Cardiac fibroblast (primary cell): ENCODE measurements around the gene C21orf91.

ENCODE experiments used
- DNase-seq, 2 donors: peaks; one replicate each; pipeline versions ENCODE4 v3.0.0 to v3.0.0-alpha.2; 2010; ENCODE audit warnings: low read depth in 2 of 2
- H3K4me3 ChIP-seq, 2 donors: replicated peaks in 1 of 2; 1 replicate in 1 of 2; 2 replicates in 1 of 2; pipeline ENCODE4 v1.5.1; 2011; ENCODE audit warnings: low read depth in 2 of 2, low read length in 2 of 2, mild to moderate bottlenecking in 2 of 2, moderate library complexity in 1 of 2
- TF ChIP-seq, protein P1 (sequence below): IDR thresholded peaks from one replicate; pipeline ENCODE4 v1.5.1; 2011; ENCODE audit warnings: low read depth, mild to moderate bottlenecking, low read length, inconsistent platforms

C21orf91 gene

DNA sequence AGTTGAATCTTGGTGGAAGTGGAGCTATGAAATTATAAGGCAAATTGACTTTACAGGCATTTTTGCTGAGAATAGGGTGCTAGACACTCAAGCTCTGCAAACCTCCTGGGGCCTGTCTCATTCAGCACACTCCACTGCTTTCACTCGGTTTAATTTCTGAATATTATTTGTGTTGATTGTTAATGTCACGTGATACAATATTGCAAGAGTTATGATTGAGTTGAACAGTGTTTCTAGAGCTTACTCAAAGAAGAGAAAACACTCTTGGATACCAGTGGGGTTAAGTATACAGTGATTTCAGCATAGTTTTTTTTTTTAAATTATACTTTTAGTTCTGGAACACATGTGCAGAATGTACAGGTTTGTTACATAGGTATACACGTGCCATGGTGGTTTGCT is 49.7 kb downstream of the C21orf91 start:
- DNase-seq: no peak
- TF ChIP-seq, protein P1, sequence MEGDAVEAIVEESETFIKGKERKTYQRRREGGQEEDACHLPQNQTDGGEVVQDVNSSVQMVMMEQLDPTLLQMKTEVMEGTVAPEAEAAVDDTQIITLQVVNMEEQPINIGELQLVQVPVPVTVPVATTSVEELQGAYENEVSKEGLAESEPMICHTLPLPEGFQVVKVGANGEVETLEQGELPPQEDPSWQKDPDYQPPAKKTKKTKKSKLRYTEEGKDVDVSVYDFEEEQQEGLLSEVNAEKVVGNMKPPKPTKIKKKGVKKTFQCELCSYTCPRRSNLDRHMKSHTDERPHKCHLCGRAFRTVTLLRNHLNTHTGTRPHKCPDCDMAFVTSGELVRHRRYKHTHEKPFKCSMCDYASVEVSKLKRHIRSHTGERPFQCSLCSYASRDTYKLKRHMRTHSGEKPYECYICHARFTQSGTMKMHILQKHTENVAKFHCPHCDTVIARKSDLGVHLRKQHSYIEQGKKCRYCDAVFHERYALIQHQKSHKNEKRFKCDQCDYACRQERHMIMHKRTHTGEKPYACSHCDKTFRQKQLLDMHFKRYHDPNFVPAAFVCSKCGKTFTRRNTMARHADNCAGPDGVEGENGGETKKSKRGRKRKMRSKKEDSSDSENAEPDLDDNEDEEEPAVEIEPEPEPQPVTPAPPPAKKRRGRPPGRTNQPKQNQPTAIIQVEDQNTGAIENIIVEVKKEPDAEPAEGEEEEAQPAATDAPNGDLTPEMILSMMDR: no peak
- H3K4me3 ChIP-seq: no peak overlapping the region

DNA sequence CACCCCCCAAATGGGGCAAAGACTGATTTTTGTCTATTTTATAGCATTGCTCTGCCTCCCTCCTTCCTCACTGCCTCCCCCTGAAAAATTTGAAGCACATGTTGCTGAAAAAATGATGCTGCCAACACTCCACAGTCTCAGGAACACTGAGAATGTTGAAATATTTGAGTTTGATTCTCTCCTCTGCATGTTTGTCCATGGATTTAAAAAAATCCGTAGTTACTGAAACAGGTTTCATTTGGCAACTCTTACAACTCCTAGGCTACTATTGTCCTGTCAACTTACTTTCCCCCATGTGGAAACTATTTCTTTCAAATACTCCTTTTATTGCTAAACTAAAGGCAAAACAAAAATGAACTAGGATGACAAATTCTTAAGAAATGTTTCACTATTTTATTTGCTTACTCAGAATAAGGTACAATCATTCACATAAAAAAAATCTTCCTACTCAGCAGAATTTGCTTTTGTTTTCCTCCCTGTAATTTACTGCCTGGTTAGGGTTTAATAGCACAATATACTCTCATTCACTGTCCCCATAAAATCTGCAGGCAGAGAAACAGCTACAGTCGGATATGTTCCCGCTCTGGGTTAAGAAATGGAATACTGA is 50.2 kb downstream of the C21orf91 start:
- TF ChIP-seq, protein P1: no peak
- DNase-seq: peak in 1 of 2 donors; percentile 4
- no peak overlapping the region for H3K4me3 ChIP-seq

DNA sequence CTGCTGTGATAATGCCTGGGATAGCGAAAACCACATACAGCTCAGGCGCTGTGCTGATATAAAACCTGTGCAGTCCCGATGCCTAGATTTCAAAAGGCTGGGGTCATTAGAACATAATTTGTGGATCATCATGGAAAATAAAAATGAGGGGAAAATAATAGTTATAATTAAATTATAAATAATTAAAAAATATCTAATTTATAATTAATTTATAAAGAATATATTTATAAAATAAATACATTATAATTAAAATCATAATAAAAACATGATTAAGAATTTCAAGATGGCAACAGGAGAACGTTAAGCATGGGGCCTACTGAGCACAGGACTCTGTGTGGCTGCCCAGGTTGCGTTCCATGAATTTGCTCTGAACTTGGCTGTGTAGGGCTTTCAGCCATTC is 53.9 kb downstream of the C21orf91 start:
- TF ChIP-seq, protein P1: no peak
- no peak overlapping the region for H3K4me3 ChIP-seq
- no peak for DNase-seq

GRCh38 chr21:17763288-17764037 is 55.7 kb downstream of the C21orf91 start:
- TF ChIP-seq, protein P1: no peak
- DNase-seq: no peak
- no peak overlapping the region for H3K4me3 ChIP-seq

- H3K4me3 ChIP-seq: no peak overlapping the region
- TF ChIP-seq, protein P1: no peak
- no peak for DNase-seq
Measured at GRCh38 chr21:17759511-17760178, 59.5 kb downstream of the C21orf91 start.

GRCh38 chr21:17758683-17759082 is 60.5 kb downstream of the C21orf91 start:
- TF ChIP-seq, protein P1: no peak
- DNase-seq: no peak
- H3K4me3 ChIP-seq: no peak overlapping the region
